ENCODE results near the gene PCDHGA6.
"Not testable (repeated sequence)": the region's sequence is repeated elsewhere in the genome, so short reads cannot be mapped to it uniquely, and the experiment has no call there.

PCDHGA6 gene

DNA sequence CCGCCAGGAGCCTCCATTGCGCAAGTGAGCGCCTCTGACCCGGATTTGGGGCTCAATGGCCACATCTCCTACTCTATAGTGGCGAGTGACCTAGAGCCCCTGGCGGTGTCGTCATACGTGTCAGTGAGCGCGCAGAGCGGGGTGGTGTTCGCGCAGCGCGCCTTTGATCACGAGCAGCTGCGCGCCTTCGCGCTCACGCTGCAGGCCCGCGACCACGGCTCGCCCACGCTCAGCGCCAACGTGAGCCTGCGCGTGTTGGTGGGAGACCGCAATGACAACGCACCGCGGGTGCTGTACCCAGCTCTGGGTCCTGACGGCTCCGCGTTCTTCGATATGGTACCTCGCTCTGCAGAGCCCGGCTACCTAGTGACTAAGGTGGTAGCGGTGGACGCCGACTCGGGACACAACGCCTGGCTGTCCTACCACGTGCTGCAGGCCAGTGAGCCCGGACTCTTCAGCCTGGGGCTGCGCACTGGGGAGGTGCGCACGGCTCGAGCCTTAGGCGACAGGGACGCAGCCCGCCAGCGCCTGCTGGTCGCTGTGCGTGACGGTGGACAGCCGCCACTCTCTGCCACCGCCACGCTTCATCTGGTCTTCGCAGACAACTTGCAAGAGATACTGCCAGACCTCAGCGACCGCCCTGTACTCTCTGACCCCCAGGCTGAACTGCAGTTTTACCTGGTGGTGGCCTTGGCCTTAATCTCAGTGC is 36.1 kb downstream of the PCDHGA6 start:
- TF ChIP-seq, protein P1, sequence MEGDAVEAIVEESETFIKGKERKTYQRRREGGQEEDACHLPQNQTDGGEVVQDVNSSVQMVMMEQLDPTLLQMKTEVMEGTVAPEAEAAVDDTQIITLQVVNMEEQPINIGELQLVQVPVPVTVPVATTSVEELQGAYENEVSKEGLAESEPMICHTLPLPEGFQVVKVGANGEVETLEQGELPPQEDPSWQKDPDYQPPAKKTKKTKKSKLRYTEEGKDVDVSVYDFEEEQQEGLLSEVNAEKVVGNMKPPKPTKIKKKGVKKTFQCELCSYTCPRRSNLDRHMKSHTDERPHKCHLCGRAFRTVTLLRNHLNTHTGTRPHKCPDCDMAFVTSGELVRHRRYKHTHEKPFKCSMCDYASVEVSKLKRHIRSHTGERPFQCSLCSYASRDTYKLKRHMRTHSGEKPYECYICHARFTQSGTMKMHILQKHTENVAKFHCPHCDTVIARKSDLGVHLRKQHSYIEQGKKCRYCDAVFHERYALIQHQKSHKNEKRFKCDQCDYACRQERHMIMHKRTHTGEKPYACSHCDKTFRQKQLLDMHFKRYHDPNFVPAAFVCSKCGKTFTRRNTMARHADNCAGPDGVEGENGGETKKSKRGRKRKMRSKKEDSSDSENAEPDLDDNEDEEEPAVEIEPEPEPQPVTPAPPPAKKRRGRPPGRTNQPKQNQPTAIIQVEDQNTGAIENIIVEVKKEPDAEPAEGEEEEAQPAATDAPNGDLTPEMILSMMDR (IDR thresholded peaks at IDR 0.05), result no peak
- Histone ChIP-seq H3K4me3 (ENCODE audit: low read depth, low read length) (no peak overlapping the region), H3K4me1 (no peaks in the 10 kb centered on the region), H3K79me2 (no peaks in the 10 kb centered on the region), H3K4me2 (ENCODE audit: low read length) (no peak overlapping the region), H3K9ac (no peak overlapping the region), H3K27ac (no peak overlapping the region), H3K36me3 (ENCODE audit: control insufficient read depth, insufficient read depth, low read length) (peaks cover 5% of the 10 kb centered on the region), H3K27me3 (ENCODE audit: control insufficient read depth, insufficient read depth, low read length) (no peaks in the 10 kb centered on the region), H3K9me3 (ENCODE audit: control insufficient read depth, low read length) (peaks cover 6% of the 10 kb centered on the region), H2AFZ (no peak overlapping the region)

DNA sequence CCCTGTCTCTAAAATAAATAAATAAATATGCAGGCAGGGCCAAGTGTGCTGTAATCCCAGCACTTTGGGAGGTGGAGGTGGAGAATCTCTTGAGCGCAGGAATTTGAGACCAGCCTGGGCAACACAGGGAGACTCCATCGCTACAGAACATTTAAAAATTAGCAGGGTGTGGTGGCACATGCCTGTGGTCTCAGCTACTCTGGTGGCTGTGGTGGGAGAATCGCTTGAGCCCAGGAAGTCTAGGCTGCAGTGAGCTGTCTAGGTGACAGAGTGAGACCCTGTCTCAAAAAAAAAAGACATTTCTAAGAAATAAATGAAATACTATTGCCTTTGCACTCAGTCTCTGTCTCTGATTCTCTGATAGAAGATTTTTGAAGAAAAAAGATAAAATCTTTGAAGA is 37.9 kb downstream of the PCDHGA6 start:
- no peaks in the 10 kb centered on the region for H3K4me1 ChIP-seq
- H3K27me3 ChIP-seq (ENCODE audit: control insufficient read depth, insufficient read depth, low read length), result no peaks in the 10 kb centered on the region
- H2AFZ ChIP-seq, result no peak overlapping the region
- H3K4me3 ChIP-seq (ENCODE audit: low read depth, low read length), result no peak overlapping the region
- TF ChIP-seq, protein P1 (IDR thresholded peaks at IDR 0.05), result no peak
- H3K27ac ChIP-seq, result no peak overlapping the region
- H3K4me2 ChIP-seq (ENCODE audit: low read length), result no peak overlapping the region
- no peak overlapping the region for H3K9ac ChIP-seq
- peaks cover 6% of the 10 kb centered on the region for H3K9me3 ChIP-seq (ENCODE audit: control insufficient read depth, low read length)
- no peaks in the 10 kb centered on the region for H3K79me2 ChIP-seq
- peaks cover 5% of the 10 kb centered on the region for H3K36me3 ChIP-seq (ENCODE audit: control insufficient read depth, insufficient read depth, low read length)

DNA sequence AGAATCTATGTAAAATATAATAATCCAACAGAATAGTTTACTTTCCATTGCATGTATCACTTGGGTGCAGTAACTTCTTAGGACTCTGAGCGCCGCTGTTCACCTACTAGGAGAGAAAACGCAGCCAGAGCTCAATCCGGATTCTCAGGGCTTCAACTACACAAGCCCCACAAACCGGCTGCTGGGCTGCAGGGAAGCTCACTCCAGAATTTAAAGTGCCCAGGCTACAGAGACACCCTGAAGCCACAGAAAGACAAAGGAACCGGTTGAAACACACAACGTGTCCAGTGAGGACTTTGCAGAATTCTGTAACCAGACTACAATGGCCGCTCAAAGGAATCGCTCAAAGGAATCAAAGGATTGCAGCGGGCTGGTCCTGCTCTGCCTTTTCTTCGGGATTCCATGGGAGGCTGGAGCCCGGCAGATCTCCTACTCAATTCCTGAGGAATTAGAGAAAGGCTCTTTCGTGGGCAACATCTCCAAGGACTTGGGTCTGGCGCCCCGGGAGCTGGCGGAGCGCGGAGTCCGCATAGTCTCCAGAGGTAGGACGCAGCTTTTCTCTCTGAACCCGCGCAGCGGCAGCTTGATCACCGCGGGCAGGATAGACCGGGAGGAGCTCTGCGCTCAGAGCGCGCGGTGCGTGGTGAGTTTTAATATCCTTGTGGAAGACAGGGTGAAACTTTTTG is 39.3 kb downstream of the PCDHGA6 start, which contains the start of gene PCDHGA10:
Gene PCDHGA10, plus strand, starts transcription at position 134 of the 686 bp plus-strand sequence. Its CDS starts 189 bp downstream, at position 323.
- Histone ChIP-seq H3K4me3 (ENCODE audit: low read depth, low read length) (peak within 1 kb of the TSS; percentile 48), H3K4me1 (no peaks in the 10 kb centered on the region), H3K9me3 (ENCODE audit: control insufficient read depth, low read length) (peaks cover 6% of the 10 kb centered on the region), H3K9ac (no peak within 1 kb of the TSS), H2AFZ (no peak within 1 kb of the TSS), H3K36me3 (ENCODE audit: control insufficient read depth, insufficient read depth, low read length) (peaks cover 5% of the 10 kb centered on the region), H3K27ac (peak within 1 kb of the TSS; percentile 33), H3K27me3 (ENCODE audit: control insufficient read depth, insufficient read depth, low read length) (no peaks in the 10 kb centered on the region), H3K4me2 (ENCODE audit: low read length) (peak within 1 kb of the TSS; percentile 28), H3K79me2 (no peaks in the 10 kb centered on the region)
- TF ChIP-seq, protein P1 (IDR thresholded peaks at IDR 0.05), result no peak

DNA sequence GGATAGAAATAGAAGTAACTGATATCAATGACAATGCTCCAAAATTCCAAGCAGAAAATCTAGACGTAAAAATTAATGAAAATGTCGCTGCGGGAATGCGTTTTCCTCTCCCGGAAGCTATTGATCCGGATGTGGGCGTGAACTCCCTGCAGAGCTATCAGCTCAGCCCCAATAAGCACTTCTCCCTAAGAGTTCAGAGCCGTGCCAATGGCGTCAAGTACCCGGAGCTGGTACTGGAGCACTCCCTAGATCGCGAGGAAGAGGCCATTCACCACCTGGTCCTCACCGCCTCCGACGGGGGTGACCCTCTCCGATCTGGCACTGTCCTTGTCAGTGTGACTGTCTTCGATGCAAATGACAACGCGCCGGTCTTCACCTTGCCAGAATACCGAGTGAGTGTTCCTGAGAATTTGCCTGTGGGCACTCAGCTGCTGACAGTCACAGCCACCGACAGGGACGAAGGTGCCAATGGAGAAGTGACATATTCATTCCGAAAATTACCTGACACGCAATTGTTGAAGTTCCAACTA is 39.9 kb downstream of the PCDHGA6 start:
- H2AFZ ChIP-seq, result no peak overlapping the region
- TF ChIP-seq, protein P1 (IDR thresholded peaks at IDR 0.05), result no peak
- H3K9me3 ChIP-seq (ENCODE audit: control insufficient read depth, low read length), result peaks cover 10% of the 10 kb centered on the region
- H3K79me2 ChIP-seq, result no peaks in the 10 kb centered on the region
- H3K4me3 ChIP-seq (ENCODE audit: low read depth, low read length), result peak overlapping the region; percentile 48
- no peaks in the 10 kb centered on the region for H3K4me1 ChIP-seq
- H3K36me3 ChIP-seq (ENCODE audit: control insufficient read depth, insufficient read depth, low read length), result peaks cover 7% of the 10 kb centered on the region
- H3K27ac ChIP-seq, result no peak overlapping the region
- H3K4me2 ChIP-seq (ENCODE audit: low read length), result no peak overlapping the region
- no peaks in the 10 kb centered on the region for H3K27me3 ChIP-seq (ENCODE audit: control insufficient read depth, insufficient read depth, low read length)
- H3K9ac ChIP-seq, result no peak overlapping the region

DNA sequence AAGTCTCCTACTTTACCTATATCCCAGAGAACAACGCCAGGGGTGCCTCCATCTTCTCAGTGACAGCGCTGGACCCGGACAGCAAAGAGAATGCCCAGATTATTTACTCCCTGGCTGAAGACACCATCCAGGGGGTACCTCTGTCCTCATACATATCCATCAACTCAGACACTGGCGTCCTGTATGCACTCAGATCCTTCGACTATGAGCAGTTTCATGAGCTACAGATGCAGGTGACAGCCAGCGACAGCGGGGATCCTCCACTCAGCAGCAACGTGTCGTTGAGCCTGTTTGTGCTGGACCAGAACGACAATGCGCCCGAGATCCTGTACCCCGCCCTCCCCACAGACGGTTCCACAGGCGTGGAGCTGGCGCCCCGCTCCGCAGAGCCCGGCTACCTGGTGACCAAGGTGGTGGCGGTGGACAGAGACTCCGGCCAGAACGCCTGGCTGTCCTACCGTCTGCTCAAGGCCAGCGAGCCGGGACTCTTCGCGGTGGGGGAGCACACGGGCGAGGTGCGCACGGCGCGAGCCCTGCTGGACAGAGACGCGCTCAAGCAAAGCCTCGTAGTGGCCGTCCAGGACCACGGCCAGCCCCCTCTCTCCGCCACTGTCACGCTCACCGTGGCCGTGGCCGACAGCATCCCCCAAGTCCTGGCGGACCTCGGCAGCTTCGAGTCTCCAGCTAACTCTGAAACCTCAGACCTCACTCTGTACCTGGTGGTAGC is 41.0 kb downstream of the PCDHGA6 start:
- not testable (repeated sequence) for H3K4me2 ChIP-seq (ENCODE audit: low read length); H3K79me2 ChIP-seq; H2AFZ ChIP-seq; H3K9ac ChIP-seq; H3K4me1 ChIP-seq; H3K27ac ChIP-seq; H3K36me3 ChIP-seq (ENCODE audit: control insufficient read depth, insufficient read depth, low read length); H3K4me3 ChIP-seq (ENCODE audit: low read depth, low read length); H3K27me3 ChIP-seq (ENCODE audit: control insufficient read depth, insufficient read depth, low read length); H3K9me3 ChIP-seq (ENCODE audit: control insufficient read depth, low read length)

DNA sequence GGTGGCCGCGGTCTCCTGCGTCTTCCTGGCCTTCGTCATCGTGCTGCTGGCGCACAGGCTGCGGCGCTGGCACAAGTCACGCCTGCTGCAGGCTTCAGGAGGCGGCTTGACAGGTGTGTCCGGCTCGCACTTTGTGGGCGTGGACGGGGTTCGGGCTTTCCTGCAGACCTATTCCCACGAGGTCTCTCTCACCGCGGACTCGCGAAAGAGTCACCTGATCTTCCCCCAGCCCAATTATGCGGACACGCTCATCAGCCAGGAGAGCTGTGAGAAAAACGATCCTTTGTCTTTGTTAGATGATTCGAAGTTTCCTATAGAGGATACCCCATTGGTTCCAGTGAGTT is 41.6 kb downstream of the PCDHGA6 start:
- not testable (repeated sequence) for H3K9me3 ChIP-seq (ENCODE audit: control insufficient read depth, low read length); H3K4me1 ChIP-seq; H3K4me2 ChIP-seq (ENCODE audit: low read length); H3K27ac ChIP-seq; H3K9ac ChIP-seq; H3K27me3 ChIP-seq (ENCODE audit: control insufficient read depth, insufficient read depth, low read length); H3K79me2 ChIP-seq; H2AFZ ChIP-seq; H3K4me3 ChIP-seq (ENCODE audit: low read depth, low read length)
- peaks cover 11% of the 10 kb centered on the region for H3K36me3 ChIP-seq (ENCODE audit: control insufficient read depth, insufficient read depth, low read length)
